Endothelial cell of umbilical vein (primary cell): ENCODE measurements around the gene LCA5L. TPM values are rescaled to one million over a fixed set of nuclear protein-coding genes. Genes with fewer than 3 reads are reported as not detected.

ENCODE experiments used
- BruUV-seq: library from RNA; stranded (reverse); fragments of 400-500 nt; replicated peaks from 2 replicates; lab custom pipeline; 2021; lab: Mats Ljungman, UMichigan
- CTCF ChIA-PET: fragments of 300-600, 350-600 bp; sonication (Branson Sonifier 250); formaldehyde crosslinking; loops from one replicate; lab custom pipeline; 2021; ENCODE audit warnings: antibody characterized with exemption, inconsistent platforms; lab: Charles Lee
- POLR2A ChIA-PET: fragments of 300-600, 350-600 bp; sonication (Branson Sonifier 250); formaldehyde crosslinking; loops from one replicate; lab custom pipeline; 2021; ENCODE audit warnings: antibody characterized with exemption, inconsistent platforms; lab: Charles Lee
- DNase-seq: peaks from one replicate; pipeline ENCODE4 v3.0.0-alpha.2; 2011; ENCODE audit warnings: low read depth, low spot score
- FAIRE-seq: peaks from 2 replicates; lab custom pipeline; 2011; peaks lifted over from hg19 to GRCh38; lab: Jason Lieb, UNC
- H2AFZ ChIP-seq: 2 replicates; pipeline ENCODE4 v1.6.0; 2012; ENCODE audit warnings: low read depth, low read length, control low read depth, inconsistent platforms
- H3K27ac ChIP-seq: 2 replicates; pipeline ENCODE4 v1.5.1; 2011; ENCODE audit warnings: low read depth, mild to moderate bottlenecking, control low read depth, low read length, moderate library complexity; ENCODE audit not compliant: insufficient read depth
- H3K27me3 ChIP-seq, 2 experiments: 2 replicates each; pipeline versions ENCODE4 v1.6.0 to v1.6.1; 2011; ENCODE audit warnings: low read length in 2 of 2, mixed read lengths in 1 of 2; ENCODE audit not compliant: control insufficient read depth in 2 of 2, insufficient read depth in 2 of 2
- H3K36me3 ChIP-seq, 2 experiments: 2 replicates in 1 of 2; 3 replicates in 1 of 2; pipeline ENCODE4 v1.5.1; 2011; ENCODE audit warnings: low read length in 2 of 2, mild to moderate bottlenecking in 1 of 2, moderate library complexity in 1 of 2; ENCODE audit not compliant: control insufficient read depth in 2 of 2, insufficient read depth in 2 of 2; ENCODE audit errors: extremely low read depth in 1 of 2
- H3K4me1 ChIP-seq: 3 replicates; pipeline ENCODE4 v1.5.1; 2011; ENCODE audit warnings: mild to moderate bottlenecking, low read length; ENCODE audit not compliant: control insufficient read depth, insufficient read depth; ENCODE audit errors: extremely low read depth
- H3K4me2 ChIP-seq: 2 replicates; pipeline ENCODE4 v1.6.1; 2011; ENCODE audit warnings: low read length, control low read depth, mixed read lengths; ENCODE audit not compliant: insufficient read depth
- H3K4me3 ChIP-seq, 3 experiments: fragments of 200-600 bp in 1 of 3; sonication (generic), shearing (Covaris generic) in 1 of 3; replicated peaks in 1 of 3; 2 replicates each; pipeline ENCODE4 v1.5.1; 2011 to 2016; ENCODE audit warnings: control low read depth in 3 of 3, low read length in 3 of 3, mild to moderate bottlenecking in 2 of 3, inconsistent platforms in 1 of 3, low read depth in 1 of 3, moderate library complexity in 1 of 3; ENCODE audit not compliant: insufficient read depth in 1 of 3
- H3K79me2 ChIP-seq: 2 replicates; pipeline ENCODE4 v1.6.0; 2012; ENCODE audit warnings: low read length, inconsistent platforms; ENCODE audit not compliant: control insufficient read depth, insufficient read depth
- H3K9ac ChIP-seq: replicated peaks from 2 replicates; pipeline ENCODE3; 2011; ENCODE audit warnings: low read length, control low read depth; ENCODE audit not compliant: insufficient read depth; ENCODE audit errors: extremely low read depth
- H3K9me1 ChIP-seq: replicated peaks from 3 replicates; pipeline ENCODE4 v1.6.0; 2011; ENCODE audit warnings: mild to moderate bottlenecking, low read length; ENCODE audit not compliant: control insufficient read depth, insufficient read depth; ENCODE audit errors: extremely low read depth
- H3K9me3 ChIP-seq: replicated peaks from 2 replicates; pipeline ENCODE4 v1.5.1; 2012; ENCODE audit warnings: low read length, inconsistent platforms; ENCODE audit not compliant: control insufficient read depth, insufficient read depth
- H4K20me1 ChIP-seq: replicated peaks from 2 replicates; pipeline ENCODE3; 2011; ENCODE audit warnings: mild to moderate bottlenecking, low read length; ENCODE audit not compliant: control insufficient read depth, insufficient read depth; ENCODE audit errors: extremely low read depth
- CTCF ChIP-seq, 2 donors: IDR thresholded peaks; 1 replicate in 1 of 2; 2 replicates in 1 of 2; pipeline ENCODE4 v1.5.1; 2011; ENCODE audit warnings: low read length in 2 of 2, mild to moderate bottlenecking in 2 of 2, moderate library complexity in 2 of 2, control low read depth in 1 of 2, inconsistent platforms in 1 of 2, low read depth in 1 of 2; ENCODE audit not compliant: insufficient read depth in 1 of 2; ENCODE audit errors: extremely low read depth in 1 of 2
- EZH2 ChIP-seq: IDR thresholded peaks from 2 replicates; pipeline ENCODE4 v1.6.1; 2012; ENCODE audit warnings: borderline replicate concordance, low read depth, mild to moderate bottlenecking, moderate library complexity, low read length, inconsistent platforms; ENCODE audit not compliant: severe bottlenecking
- FOS ChIP-seq: IDR thresholded peaks from 2 replicates; pipeline ENCODE4 v1.6.1; 2011; ENCODE audit warnings: mild to moderate bottlenecking, low read length, moderate library complexity, borderline replicate concordance; ENCODE audit not compliant: insufficient read depth
- GATA2 ChIP-seq: IDR thresholded peaks from 2 replicates; pipeline ENCODE4 v1.7.0; 2011; ENCODE audit warnings: low read depth, mild to moderate bottlenecking, moderate library complexity, mixed read lengths, low read length; ENCODE audit not compliant: insufficient read length, insufficient read depth
- JUN ChIP-seq: IDR thresholded peaks from 2 replicates; pipeline ENCODE4 v1.6.1; 2011; ENCODE audit warnings: borderline replicate concordance, low read depth; ENCODE audit not compliant: insufficient read length, insufficient read depth
- MYC ChIP-seq: IDR thresholded peaks from one replicate; pipeline ENCODE4 v1.6.1; 2011; ENCODE audit warnings: mild to moderate bottlenecking, low read depth, low read length
- POLR2A ChIP-seq: IDR thresholded peaks from 2 replicates; pipeline ENCODE4 v1.6.1; 2012; ENCODE audit warnings: low read depth, mild to moderate bottlenecking, control low read depth, low read length
- POLR2AphosphoS5 ChIP-seq: IDR thresholded peaks from 2 replicates; pipeline ENCODE4 v1.6.1; 2012; ENCODE audit warnings: low read depth, mild to moderate bottlenecking, control low read depth, low read length, moderate library complexity; ENCODE audit not compliant: insufficient read depth
- dilution Hi-C: fragments of 300-500 bp; cut with MboI; formaldehyde crosslinking; loops from one replicate; pipeline ENCODE4 v1.15.0; 2019; ENCODE audit warnings: low sequenced_read_pairs; ENCODE audit not compliant: extremely low pct_ligation_motif_present
- intact Hi-C: fragments of 100-400 bp; cut with micrococcal nuclease; formaldehyde crosslinking; loops from one replicate; pipeline ENCODE4 v1.10.0; 2022
- polyA plus RNA-seq, 4 experiments: library from polyadenylated mRNA; depleted of rRNA in 3 of 4; stranded (reverse) in 3 of 4; unstranded in 1 of 4; fragments of >200 nt; gene quantifications; 2 replicates each; pipeline versions ENCODE4 v1.2.1 to v1.2.3, GENCODE V29; 2011 to 2012; ENCODE audit warnings: missing spikeins in 1 of 4
- total RNA-seq: library from RNA; stranded (reverse); gene quantifications from 2 replicates; pipeline ENCODE4 v1.2.3, GENCODE V29; 2021
- TF ChIP-seq, protein P1 (sequence below): IDR thresholded peaks from 2 replicates; pipeline ENCODE4 v1.6.1; 2011; ENCODE audit not compliant: insufficient read depth, insufficient read length

The LCA5L gene
- total and polyA plus RNA-seq, 2 donors (not counting 3 experiments of a cell fraction or from before 2014, with no cell fraction given) = 0.26 to 1.0 TPM

DNA sequence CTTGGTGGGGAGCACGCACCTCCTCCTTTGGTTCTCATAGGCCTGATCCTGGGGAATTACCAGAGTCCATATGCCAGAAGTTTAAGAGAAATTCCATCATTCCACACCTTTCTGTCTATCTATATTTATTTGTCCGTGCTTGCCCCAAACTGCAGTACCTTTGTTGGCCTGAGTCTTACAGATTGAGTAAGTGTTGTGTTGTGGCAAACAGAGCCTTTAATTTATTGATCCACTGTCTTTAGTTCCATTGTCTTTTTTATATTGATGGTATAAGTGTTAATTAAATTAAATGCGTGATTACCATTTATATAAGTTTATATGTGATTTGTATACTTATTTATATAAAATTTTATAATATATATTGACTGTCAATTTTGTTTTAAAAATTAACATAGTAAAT is 11.1 kb upstream of the LCA5L start:
- Histone ChIP-seq H3K4me2 (no peak overlapping the region), H3K9ac (no peak overlapping the region), H3K36me3 (no peaks in the 10 kb centered on the region), H2AFZ (no peak overlapping the region), H3K79me2 (no peaks in the 10 kb centered on the region), H3K9me3 (no peaks in the 10 kb centered on the region), H3K27ac (no peak overlapping the region), H3K9me1 (no peaks in the 10 kb centered on the region), H3K4me1 (no peaks in the 10 kb centered on the region), H3K4me3 (no peak overlapping the region), H4K20me1 (no peaks in the 10 kb centered on the region), H3K27me3 (peaks cover 0 to 2% of the 10 kb centered on the region in 2 experiments)
- BruUV-seq = no TSS peak
- ChIA-PET CTCF (no interaction called here), POLR2A (no interaction called here)
- FAIRE-seq (no peak), DNase-seq (no peak)
- no peak for TF ChIP-seq MYC
- TF ChIP-seq CTCF (IDR thresholded peaks at IDR 0.05; ENCODE audit: extremely low read depth in 1 of 2, insufficient read depth in 1 of 2, low read depth in 1 of 2, low read length in 2 of 2) = peak in 1 of 2 donors; percentile 15
- TF ChIP-seq GATA2 = no peak
- dilution Hi-C loops (no loop called here), intact Hi-C loops (no loop called here)

DNA sequence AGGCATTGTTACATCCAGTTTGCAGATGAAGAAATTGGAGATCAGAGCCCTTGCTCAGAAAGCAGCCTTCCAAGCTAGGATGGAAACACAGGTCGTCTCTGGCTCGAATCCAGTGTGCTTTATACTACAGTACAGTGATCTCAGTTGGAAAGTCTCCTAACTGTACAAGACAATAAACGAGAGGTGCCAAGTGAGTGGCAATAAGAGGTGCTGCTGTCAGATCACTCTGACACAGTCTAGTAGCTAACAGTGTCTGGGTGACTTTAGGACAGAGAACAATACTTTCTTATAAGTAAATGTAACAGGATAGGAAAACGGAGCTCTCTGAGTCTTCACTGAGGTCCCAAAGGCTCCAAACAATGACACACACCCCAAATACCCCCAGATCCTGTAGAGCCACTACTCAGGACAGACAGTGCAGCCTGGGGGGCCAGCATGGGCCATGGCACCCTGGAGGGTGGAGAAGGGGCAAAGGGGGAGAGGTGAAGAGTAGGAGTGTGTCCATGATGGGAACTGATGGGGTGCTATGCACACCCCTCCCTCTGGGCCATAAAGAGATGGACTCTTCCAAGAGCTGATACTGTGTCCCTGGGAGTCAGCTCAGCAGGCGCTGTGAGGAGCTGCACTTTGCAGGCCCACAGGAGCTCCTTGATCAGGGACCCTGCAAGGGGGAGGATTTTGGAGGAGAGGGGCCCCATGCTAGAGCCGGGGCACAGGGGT is 9.5 kb upstream of the LCA5L start:
- no peak overlapping the region for H3K4me3 ChIP-seq
- no TSS peak for BruUV-seq
- no peaks in the 10 kb centered on the region for H3K4me1 ChIP-seq
- no peaks in the 10 kb centered on the region for H3K9me1 ChIP-seq
- H4K20me1 ChIP-seq = no peaks in the 10 kb centered on the region
- H3K27ac ChIP-seq = no peak overlapping the region
- H3K9me3 ChIP-seq = no peaks in the 10 kb centered on the region
- DNase-seq = no peak
- H3K36me3 ChIP-seq = no peaks in the 10 kb centered on the region
- intact Hi-C loops (no loop called here), dilution Hi-C loops (no loop called here)
- POLR2A ChIA-PET = no interaction called here
- no peak overlapping the region for H3K4me2 ChIP-seq
- CTCF ChIA-PET = no interaction called here
- H3K27me3 ChIP-seq = peaks cover 0 to 5% of the 10 kb centered on the region in 2 experiments
- H2AFZ ChIP-seq = no peak overlapping the region
- TF ChIP-seq POLR2AphosphoS5 (no peak), CTCF (IDR thresholded peaks at IDR 0.05; ENCODE audit: extremely low read depth in 1 of 2, insufficient read depth in 1 of 2, low read depth in 1 of 2, low read length in 2 of 2) (no peak), POLR2A (no peak), GATA2 (no peak), EZH2 (no peak), MYC (no peak), JUN (no peak), FOS (no peak)
- TF ChIP-seq, protein P1, sequence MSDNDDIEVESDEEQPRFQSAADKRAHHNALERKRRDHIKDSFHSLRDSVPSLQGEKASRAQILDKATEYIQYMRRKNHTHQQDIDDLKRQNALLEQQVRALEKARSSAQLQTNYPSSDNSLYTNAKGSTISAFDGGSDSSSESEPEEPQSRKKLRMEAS = no peak
- FAIRE-seq = no peak
- no peak overlapping the region for H3K9ac ChIP-seq
- H3K79me2 ChIP-seq = no peaks in the 10 kb centered on the region
